ENCODE measurements around the gene NRIP3. TPM values are rescaled to one million over a fixed set of nuclear protein-coding genes. Genes with fewer than 3 reads are reported as not detected.
"Not testable (repeated sequence)": the region's sequence is repeated elsewhere in the genome, so short reads cannot be mapped to it uniquely, and the experiment has no call there.

The NRIP3 gene
- total RNA-seq, 4 donors from 2014 or later = 0.10 to 3.4 (median 1.1) TPM; not detected in 1

DNA sequence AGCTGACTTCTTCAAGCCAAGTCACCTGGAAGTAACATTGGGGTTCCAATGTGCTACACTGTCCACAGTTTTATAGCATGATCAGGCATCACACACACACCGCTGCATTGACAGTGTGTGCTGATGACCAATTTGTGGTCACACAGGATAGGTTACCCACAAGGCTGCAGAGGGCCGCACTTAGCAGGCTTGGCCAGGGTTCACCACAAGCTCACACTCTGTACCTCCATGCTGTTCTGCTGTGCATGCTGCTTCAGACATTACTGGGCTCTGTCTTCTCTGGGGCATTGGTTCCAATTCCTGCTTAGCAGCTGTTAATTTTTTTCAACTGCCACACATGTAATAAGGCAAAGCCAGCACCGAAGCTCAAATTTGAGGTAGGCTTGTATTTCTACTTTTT, 11.0 kb upstream of the NRIP3 start:
- Histone ChIP-seq H3K27ac (no peak overlapping the region), H3K4me3 (no peak overlapping the region), H3K27me3 (no peaks in the 10 kb centered on the region), H3K4me1 (peaks cover 0 to 16% of the 10 kb centered on the region in 2 donors), H3K36me3 (no peaks in the 10 kb centered on the region), H3K9me3 (no peaks in the 10 kb centered on the region)
- in situ Hi-C loops (cut with MboI; ENCODE audit: low sequenced_read_pairs in 4 of 4) = loop anchor here (5.0 to 25.0 kb wide), 4 partner anchors 117 to 472 kb away; no protein-coding TSS in a partner anchor
- no peak for TF ChIP-seq POLR2A (IDR thresholded peaks at IDR 0.05)
- TF ChIP-seq, protein P1, sequence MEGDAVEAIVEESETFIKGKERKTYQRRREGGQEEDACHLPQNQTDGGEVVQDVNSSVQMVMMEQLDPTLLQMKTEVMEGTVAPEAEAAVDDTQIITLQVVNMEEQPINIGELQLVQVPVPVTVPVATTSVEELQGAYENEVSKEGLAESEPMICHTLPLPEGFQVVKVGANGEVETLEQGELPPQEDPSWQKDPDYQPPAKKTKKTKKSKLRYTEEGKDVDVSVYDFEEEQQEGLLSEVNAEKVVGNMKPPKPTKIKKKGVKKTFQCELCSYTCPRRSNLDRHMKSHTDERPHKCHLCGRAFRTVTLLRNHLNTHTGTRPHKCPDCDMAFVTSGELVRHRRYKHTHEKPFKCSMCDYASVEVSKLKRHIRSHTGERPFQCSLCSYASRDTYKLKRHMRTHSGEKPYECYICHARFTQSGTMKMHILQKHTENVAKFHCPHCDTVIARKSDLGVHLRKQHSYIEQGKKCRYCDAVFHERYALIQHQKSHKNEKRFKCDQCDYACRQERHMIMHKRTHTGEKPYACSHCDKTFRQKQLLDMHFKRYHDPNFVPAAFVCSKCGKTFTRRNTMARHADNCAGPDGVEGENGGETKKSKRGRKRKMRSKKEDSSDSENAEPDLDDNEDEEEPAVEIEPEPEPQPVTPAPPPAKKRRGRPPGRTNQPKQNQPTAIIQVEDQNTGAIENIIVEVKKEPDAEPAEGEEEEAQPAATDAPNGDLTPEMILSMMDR (IDR thresholded peaks at IDR 0.05 in 4 of 5, conservative IDR thresholded peaks at IDR 0.05 in 1 of 5) = no peak
- DNase-seq (no peak), ATAC-seq (no peak)
- intact Hi-C loops (cut with DNase I; ENCODE audit: low total_unique reads) = loop anchor here (1.0 kb wide), 2 partner anchors 122 to 491 kb away; no protein-coding TSS in a partner anchor

DNA sequence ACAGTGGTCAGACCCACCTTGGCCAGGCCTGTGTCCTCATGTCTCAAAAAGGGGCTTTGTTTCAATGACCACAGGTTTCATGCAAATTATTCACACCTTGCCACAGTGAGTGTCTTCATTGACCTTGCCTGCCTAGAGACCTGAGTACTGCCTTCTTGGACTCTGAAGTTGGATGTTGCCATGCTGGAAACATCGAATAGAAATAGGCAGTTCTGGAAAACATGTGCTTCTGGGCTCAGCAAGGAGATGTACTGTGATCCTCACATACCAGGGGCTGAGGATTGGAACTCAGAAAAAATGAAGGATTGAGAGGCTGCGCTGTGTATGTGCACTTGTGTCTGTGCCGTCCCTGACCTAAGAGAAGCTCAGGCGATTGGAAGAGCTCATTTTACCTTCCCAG, 9.6 kb upstream of the NRIP3 start:
- in situ Hi-C loops (cut with MboI; ENCODE audit: low sequenced_read_pairs in 4 of 4) = loop anchor here (10.0 to 25.0 kb wide), 2 partner anchors 121 to 474 kb away; no protein-coding TSS in a partner anchor
- Histone ChIP-seq H3K4me1 (peaks cover 0 to 16% of the 10 kb centered on the region in 2 donors), H3K27ac (no peak overlapping the region), H3K9me3 (no peaks in the 10 kb centered on the region), H3K4me3 (no peak overlapping the region), H3K27me3 (no peaks in the 10 kb centered on the region), H3K36me3 (no peaks in the 10 kb centered on the region)
- intact Hi-C loops (cut with DNase I; ENCODE audit: low total_unique reads) = no loop called here
- no peak for TF ChIP-seq POLR2A (IDR thresholded peaks at IDR 0.05)
- DNase-seq = no peak
- no peak for ATAC-seq

DNA sequence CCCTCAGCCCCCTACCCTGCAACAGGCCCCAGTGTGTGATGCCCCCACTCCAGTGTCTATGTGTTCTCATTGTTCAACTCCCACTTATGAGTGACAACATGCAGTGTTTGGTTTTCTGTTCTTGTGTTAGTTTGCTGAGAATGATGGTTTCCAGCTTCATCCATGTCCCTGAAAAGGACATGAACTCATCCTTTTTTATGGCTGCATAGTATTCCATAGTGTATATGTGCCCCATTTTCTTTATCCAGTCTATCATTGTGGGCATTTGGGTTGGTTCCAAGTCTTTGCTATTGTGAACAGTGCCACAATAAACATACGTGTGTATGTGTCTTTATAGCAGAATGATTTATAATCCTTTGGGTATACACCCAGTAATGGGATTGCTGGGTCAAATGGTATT, 5.7 kb upstream of the NRIP3 start:
- ATAC-seq; H3K4me1 ChIP-seq; H3K4me3 ChIP-seq; H3K27ac ChIP-seq; intact Hi-C loops (cut with DNase I; ENCODE audit: low total_unique reads); H3K36me3 ChIP-seq; DNase-seq; H3K27me3 ChIP-seq; H3K9me3 ChIP-seq: not testable (repeated sequence)
- in situ Hi-C loops (cut with MboI; ENCODE audit: low sequenced_read_pairs in 4 of 4) = loop anchor here in 2 of 4 donors (25.0 kb wide), 1 partner anchor 478 kb away; no protein-coding TSS in a partner anchor

DNA sequence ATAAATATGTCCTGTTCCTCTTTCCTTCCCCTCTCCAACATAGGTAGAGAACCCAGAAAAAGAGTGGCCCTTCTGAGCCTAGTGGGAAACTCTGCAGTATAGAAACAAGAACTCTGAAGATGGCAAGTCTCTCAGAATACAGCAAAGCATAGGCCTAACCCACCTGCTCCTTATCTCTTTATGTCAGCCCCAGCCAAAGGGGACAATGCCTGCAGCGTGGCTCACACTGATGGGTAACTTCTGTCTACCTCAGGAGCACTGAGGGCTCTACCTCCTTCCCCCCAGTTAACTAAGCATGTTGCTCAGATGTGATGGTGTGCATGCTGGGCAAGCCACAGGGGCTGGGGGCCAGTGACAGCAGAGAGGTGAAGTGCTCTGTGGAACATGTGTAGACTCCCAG, 4.9 kb upstream of the NRIP3 start:
- H3K4me1 ChIP-seq = peaks cover 0 to 2% of the 10 kb centered on the region in 2 donors
- H3K27ac ChIP-seq = no peak overlapping the region
- intact Hi-C loops (cut with DNase I; ENCODE audit: low total_unique reads) (no loop called here), in situ Hi-C loops (cut with MboI; ENCODE audit: low sequenced_read_pairs in 4 of 4) (loop anchor here in 2 of 4 donors (25.0 kb wide), 1 partner anchor 479 kb away; no protein-coding TSS in a partner anchor)
- TF ChIP-seq, protein P1 (IDR thresholded peaks at IDR 0.05 in 4 of 5, conservative IDR thresholded peaks at IDR 0.05 in 1 of 5) = no peak
- no peak for TF ChIP-seq POLR2A (IDR thresholded peaks at IDR 0.05)
- H3K9me3 ChIP-seq = no peaks in the 10 kb centered on the region
- no peak overlapping the region for H3K4me3 ChIP-seq
- ATAC-seq (no peak), DNase-seq (no peak)
- H3K36me3 ChIP-seq = no peaks in the 10 kb centered on the region
- H3K27me3 ChIP-seq = peaks cover under 1 to 10% (median under 1%) of the 10 kb centered on the region in 3 donors

DNA sequence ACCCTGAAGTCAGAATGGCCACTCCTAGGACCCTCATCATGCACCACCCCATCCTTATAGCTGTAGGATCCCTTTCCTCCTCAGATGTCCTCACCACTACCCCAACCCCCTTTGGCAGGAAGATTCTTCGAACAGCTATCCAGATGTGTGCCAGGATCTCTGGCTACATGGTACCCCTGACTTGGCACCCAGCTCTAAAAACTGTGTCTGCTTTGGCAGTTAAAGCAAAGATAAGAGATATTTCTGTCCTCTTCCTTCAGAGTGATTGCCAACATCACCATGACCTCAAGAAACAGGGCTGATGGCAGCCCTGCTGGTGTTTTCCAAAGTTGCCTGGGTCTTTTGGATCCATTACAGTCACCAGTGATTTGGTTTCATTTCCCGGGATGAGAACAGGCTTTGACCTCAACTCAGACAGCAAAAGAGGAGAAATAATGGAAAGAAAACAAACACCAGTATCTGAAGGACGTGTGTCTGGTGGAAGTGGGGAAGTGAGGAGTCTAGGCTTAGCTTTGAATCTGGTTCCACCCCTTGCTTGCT, 4.3 kb upstream of the NRIP3 start:
- DNase-seq (no peak), ATAC-seq (no peak)
- H3K9me3 ChIP-seq = no peaks in the 10 kb centered on the region
- in situ Hi-C loops (cut with MboI; ENCODE audit: low sequenced_read_pairs in 4 of 4) = loop anchor here in 2 of 4 donors (25.0 kb wide), 1 partner anchor 479 kb away; no protein-coding TSS in a partner anchor
- no peak for TF ChIP-seq POLR2A (IDR thresholded peaks at IDR 0.05)
- TF ChIP-seq, protein P1 (IDR thresholded peaks at IDR 0.05 in 4 of 5, conservative IDR thresholded peaks at IDR 0.05 in 1 of 5) = no peak
- H3K36me3 ChIP-seq = no peaks in the 10 kb centered on the region
- intact Hi-C loops (cut with DNase I; ENCODE audit: low total_unique reads) = no loop called here
- peaks cover 6 to 16% (median 6%) of the 10 kb centered on the region in 3 donors for H3K27me3 ChIP-seq
- H3K4me1 ChIP-seq = peaks cover 5 to 8% of the 10 kb centered on the region in 2 donors
- H3K4me3 ChIP-seq = no peak overlapping the region
- no peak overlapping the region for H3K27ac ChIP-seq
